Thyroid gland (tissue), 4 donors: ENCODE data around the gene RRAGD.

Source experiments
- POLR2A ChIP-seq, 2 donors: fragments of 450-650 bp; IDR thresholded peaks; one replicate each; pipeline ENCODE4 v1.6.1; 2017; ENCODE audit warnings: antibody characterized with exemption in 2 of 2, mild to moderate bottlenecking in 2 of 2, moderate library complexity in 1 of 2
- TF ChIP-seq, protein P1 (sequence below), 6 experiments: fragments of 200-600 bp in 3 of 6; fragments of 450-650 bp in 3 of 6; sonication (generic) in 3 of 6; IDR thresholded peaks; one replicate each; pipeline ENCODE4 v1.5.1; 2016 to 2019; ENCODE audit warnings: antibody characterized with exemption in 6 of 6, mild to moderate bottlenecking in 2 of 6, inconsistent platforms in 1 of 6, moderate library complexity in 1 of 6

DNA sequence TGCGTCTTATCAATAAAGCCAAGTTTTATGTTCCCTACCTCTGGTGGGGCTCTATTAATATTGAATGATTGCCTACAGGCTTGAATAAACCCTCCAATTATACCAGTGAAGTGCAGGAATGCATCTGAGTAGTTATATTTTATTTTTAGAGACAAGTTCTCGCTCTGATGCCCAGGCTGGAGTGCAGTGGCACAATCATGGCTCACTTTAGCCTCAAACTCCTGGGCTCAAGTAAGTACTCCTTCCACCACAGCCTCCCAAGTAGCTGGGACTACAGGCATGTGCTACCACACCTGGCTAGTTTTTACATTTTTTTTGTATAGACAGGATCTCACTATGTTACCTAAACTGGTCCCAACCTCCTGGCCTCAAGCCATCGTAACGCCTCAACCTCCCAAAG is 33.4 kb downstream of the RRAGD start:
- TF ChIP-seq POLR2A (IDR thresholded peaks at IDR 0.05) = no peak
- TF ChIP-seq, protein P1, sequence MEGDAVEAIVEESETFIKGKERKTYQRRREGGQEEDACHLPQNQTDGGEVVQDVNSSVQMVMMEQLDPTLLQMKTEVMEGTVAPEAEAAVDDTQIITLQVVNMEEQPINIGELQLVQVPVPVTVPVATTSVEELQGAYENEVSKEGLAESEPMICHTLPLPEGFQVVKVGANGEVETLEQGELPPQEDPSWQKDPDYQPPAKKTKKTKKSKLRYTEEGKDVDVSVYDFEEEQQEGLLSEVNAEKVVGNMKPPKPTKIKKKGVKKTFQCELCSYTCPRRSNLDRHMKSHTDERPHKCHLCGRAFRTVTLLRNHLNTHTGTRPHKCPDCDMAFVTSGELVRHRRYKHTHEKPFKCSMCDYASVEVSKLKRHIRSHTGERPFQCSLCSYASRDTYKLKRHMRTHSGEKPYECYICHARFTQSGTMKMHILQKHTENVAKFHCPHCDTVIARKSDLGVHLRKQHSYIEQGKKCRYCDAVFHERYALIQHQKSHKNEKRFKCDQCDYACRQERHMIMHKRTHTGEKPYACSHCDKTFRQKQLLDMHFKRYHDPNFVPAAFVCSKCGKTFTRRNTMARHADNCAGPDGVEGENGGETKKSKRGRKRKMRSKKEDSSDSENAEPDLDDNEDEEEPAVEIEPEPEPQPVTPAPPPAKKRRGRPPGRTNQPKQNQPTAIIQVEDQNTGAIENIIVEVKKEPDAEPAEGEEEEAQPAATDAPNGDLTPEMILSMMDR (IDR thresholded peaks at IDR 0.05) = no peak
